GM18951 (cell line): ENCODE results near the gene GCAT.
"Not testable (repeated sequence)": the region's sequence is repeated elsewhere in the genome, so short reads cannot be mapped to it uniquely, and the experiment has no call there.

Source experiments
- POLR2A ChIP-seq: IDR thresholded peaks from 4 replicates; pipeline ENCODE4 v1.6.1; 2011; ENCODE audit warnings: mild to moderate bottlenecking; ENCODE audit not compliant: insufficient read length, insufficient read depth; ENCODE audit errors: extremely low read depth
- in situ Hi-C: fragments of 300-500 bp; cut with MboI; formaldehyde crosslinking; loops from one replicate; pipeline ENCODE4 v1.12.0; 2022; ENCODE audit warnings: low sequenced_read_pairs, mixed read lengths, inconsistent platforms; ENCODE audit not compliant: unreplicated experiment

The GCAT gene

DNA sequence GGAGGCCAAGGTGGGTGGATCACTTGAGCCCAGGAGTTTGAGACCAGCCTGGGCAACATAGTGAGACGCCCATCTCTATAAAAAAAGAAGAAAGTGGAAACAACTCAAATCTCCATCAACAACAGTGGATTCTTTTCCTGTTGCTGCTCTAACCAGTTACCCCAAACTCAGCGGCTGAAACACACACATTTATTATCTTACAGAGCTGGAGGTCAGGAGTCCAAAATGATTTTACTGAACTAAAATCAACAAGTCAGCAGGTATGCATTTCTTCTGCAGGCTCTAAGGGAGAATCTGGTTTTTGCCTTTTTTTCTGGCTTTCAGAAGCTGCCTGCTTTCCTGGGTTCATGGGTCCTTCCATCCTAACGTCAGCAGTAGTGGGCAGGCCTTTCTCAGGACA lies 11.7 kb upstream of the GCAT start:
- TF ChIP-seq POLR2A, result no peak
- in situ Hi-C loops, result no loop called here

DNA sequence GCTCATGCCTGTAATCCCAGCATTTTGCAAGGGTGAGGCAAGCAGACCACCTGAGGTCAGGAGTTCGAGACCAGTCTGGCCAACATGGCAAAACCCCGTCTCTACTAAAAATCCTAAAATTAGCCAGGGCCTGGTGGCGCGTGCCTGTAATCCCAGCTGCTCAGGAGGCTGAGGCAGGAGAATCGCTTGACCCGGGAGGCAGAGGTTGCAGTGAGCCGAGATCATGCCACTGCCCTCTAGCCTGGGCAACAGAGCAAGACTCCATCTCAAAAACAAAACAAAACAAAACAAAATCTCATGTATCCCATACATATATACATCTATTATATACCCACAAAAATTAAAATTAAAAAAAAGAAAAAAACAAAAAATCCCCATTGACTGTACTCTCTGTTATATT lies 10.5 kb upstream of the GCAT start:
- in situ Hi-C loops, result not testable (repeated sequence)

DNA sequence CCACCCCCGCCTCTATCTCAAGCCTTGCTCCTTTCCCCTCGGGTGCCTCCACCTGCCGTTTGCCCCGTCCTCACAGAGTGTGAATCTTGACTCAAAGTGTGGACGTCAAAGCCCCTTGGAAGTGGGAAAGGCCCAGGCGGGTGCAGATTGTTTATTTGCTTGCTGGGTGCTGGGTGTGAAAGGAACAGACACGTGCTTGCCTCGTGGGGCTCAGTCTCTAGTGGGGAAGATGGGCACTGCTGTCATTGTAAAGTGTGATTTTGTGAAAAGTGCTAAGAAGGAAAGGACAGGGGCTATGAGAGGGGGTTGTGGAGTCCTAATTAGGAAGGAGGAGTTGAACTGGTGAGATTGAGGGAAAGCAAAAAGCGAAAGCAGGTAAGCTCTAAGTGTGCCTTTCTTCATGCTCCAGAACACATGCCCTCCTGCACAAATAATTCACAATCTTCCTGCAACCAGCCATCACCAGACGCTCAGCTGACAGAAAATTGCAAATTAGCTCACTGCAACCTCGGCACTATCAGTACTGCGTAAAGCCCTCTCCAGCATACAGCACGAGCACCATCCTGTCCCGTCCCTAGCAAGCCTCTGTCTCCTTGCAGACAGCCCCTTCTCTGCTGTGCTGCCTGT lies 9.7 kb upstream of the GCAT start:
- in situ Hi-C loops, result no loop called here
- no peak for TF ChIP-seq POLR2A

DNA sequence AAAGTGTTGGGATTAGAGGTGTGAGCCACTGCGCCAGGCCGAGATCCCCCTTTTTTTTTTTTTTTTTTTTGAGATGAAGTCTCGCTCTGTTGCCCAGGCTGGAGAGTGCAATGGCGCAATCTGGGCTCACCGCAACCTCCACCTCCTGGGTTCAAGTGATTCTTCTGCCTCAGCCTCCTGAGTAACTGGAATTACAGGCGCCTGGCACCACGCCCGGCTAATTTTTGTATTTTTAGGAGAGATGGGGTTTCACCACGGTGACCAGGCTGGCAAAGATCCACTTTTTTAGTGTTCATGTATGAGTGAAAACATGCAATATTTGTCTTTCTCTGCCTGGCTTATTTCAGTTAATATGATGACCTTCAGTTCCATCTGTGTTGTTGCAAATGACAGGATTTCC lies 7.8 kb upstream of the GCAT start:
- in situ Hi-C loops, result not testable (repeated sequence)

DNA sequence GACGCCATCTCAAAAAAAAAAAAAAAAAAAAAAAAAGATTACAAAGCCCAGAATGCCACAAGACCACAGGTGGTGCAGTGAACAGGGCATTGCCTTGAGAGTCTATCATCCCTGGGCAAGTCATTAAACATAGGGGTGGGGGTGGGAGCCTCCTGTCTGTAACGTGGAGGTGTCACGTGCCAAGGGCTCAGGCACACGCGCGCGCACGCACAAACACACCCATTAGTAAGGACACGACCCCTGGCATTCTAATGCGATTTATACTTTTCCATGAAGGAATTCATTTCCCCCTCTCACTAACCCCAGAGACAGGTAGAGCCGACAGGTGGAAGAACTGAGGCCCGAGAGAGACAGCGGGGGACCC lies 5.8 kb upstream of the GCAT start:
- no peak for TF ChIP-seq POLR2A
- in situ Hi-C loops, result no loop called here

DNA sequence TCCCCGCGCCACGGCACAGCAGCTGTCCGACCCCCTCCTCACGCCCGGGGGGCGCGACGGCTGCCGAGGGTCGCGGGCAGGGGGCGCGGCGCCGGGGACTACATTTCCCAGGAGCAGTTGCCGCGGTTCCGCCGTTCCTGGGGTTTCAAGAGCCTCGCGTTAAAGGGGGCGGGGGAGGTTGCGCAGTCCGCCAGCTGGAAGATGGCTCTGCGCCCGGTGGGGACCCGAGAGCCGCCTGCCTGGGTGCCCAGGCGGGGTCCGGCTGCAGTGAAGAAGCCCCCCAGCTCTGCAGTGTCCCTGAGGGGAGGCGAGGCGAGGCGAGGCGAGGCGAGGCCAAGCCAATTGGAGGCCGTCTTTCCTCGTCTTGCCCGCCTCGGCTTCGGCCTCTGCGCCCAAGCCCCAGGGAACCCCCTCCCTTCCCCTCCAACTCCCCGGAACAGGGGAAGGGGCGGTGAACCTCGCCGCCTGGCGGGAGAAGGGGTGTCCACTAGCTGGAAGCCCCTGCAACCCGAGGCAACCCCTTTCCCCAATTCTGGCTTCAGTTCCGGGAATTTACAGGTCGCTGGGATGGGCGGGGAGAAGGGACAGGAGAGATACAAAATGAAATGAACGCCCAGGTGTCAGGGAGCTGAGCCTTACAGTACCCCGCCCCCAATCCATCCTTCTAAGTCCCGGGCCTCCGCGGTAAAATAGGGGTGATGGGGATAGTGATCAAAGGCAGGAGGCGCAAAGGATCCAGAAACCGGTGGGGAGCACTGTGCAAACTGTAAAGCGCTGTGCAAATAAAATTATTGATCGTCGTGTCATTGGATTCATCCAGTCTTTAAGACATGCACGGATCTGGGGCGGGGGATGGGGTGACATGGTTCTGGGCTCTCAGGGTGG lies 5.2 kb upstream of the GCAT start:
- no peak for TF ChIP-seq POLR2A
- in situ Hi-C loops, result no loop called here

DNA sequence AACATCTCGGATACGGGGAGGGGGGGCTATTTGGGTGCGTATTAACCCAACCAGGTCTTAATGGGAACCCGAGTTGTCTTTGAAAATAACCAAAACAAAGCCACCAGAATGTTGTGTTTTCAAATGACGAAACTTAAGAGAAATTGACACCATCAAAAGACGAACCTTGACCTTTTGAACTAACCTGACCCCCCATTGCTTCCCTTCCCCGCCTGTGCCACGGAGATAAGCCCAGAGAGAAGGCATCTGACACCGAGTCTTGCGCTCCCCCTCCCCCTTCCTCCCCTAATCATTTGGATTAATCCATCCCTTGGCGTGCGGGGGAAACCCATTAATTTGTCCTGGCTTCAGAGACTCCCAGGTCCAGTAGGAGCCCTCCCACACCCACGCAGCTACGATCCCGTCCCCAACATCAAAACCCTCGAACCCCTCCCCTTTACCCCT lies 4.5 kb upstream of the GCAT start:
- TF ChIP-seq POLR2A, result no peak
- in situ Hi-C loops, result no loop called here

DNA sequence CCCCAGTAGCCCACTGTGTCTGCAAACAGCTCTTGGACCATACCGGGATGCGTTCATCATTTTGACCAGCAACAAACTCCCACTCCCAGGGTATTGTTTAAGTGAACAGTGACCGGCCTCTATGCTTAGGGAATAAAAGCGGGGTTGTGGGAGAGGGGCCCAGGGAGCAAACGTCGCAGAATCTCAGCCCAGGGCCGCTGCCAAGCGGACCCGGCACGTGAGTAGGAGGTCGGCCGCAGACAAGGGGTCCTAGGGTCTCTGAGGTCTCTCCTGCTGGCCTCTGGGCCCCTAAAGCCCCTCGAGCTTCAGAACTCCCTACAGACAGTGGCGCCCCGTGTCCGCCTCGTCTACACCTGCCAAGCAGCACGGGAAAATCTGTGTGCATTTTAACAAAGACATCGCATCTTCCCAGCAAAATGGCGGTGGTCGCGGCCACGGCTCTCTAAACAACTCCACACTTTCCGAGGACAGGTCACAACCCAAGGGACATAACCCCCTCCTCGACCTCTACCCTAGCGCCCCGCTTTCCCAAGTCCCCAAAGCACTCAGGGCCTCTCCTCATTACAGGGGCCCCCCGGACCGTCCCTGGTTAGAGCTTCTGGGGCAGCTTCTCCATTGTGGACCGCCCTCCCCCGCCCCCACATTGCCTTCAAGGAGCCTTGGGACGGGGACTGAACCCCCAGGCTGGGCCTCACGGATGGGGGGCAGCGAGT lies 3.9 kb upstream of the GCAT start:
- no peak for TF ChIP-seq POLR2A
- in situ Hi-C loops, result no loop called here

DNA sequence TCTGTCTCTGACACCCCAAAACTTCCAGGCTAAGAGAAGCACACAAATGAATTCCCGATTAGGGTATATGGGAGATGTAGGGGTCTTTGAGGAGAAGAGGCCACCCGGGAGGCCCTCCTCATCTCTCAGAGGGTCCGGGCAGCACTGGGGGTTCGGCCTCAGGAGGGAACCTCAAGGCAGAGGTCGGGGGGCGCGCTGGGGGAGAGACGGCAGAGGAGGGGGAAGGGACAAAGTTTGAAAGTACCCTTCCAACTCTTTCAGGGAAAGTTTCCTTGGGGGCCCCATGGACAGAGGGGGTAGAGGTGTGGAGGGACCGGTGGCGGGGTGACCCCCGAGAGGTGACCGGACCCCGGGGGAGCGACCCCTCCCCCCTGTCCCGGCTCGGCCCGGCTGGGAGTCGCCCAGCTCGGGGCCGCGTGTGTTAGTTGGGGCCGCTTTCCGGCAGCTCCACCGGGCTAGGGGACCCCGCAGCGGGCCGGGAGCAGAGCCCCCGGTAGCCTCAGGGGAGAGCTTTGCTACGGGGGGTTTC lies 3.3 kb upstream of the GCAT start:
- no peak for TF ChIP-seq POLR2A

DNA sequence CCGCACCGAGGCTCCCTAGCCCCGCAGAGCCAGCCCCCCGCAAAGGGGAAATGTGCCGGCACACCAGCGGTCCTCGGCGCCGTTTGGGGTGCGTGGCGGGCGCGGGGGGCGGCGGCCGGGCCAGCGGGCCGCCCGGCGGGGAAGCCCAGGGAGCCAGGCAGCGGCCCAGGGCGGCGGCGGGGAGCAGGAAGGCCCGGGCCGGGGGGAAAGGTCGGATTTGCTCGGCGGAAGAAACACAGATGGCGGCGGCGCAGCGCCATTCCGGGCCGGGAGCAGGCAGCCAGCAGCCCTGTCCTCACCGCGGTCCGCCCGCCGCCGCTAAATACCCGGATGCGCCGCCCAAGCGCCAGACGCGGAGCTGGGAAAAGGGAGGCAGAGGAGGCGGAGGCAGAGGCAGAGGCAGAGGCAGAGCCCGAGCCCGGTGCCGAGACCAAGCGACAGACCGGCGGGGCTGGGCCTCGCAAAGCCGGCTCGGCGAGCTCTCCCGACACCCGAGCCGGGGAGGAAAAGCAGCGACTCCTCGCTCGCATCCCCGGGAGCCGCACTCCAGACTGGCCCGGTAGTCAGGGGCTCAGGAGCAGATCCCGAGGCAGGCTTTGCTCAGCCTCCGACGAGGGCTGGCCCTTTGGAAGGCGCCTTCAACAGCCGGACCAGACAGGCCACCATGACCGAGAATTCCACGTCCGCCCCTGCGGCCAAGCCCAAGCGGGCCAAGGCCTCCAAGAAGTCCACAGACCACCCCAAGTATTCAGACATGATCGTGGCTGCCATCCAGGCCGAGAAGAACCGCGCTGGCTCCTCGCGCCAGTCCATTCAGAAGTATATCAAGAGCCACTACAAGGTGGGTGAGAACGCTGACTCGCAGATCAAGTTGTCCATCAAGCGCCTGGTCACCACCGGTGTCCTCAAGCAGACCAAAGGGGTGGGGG lies 2.6 kb upstream of the GCAT start:
- in situ Hi-C loops, result no loop called here
- TF ChIP-seq POLR2A, result peak; percentile 36

More for the DNA sequence above, 3.3 kb upstream of the GCAT start:
- in situ Hi-C loops, result no loop called here

DNA sequence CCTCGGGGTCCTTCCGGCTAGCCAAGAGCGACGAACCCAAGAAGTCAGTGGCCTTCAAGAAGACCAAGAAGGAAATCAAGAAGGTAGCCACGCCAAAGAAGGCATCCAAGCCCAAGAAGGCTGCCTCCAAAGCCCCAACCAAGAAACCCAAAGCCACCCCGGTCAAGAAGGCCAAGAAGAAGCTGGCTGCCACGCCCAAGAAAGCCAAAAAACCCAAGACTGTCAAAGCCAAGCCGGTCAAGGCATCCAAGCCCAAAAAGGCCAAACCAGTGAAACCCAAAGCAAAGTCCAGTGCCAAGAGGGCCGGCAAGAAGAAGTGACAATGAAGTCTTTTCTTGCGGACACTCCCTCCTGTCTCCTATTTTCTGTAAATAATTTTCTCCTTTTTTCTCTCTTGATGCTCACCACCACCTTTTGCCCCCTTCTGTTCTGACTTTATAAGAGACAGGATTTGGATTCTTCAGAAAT lies 1.9 kb upstream of the GCAT start:
- no peak for TF ChIP-seq POLR2A
- in situ Hi-C loops, result no loop called here

DNA sequence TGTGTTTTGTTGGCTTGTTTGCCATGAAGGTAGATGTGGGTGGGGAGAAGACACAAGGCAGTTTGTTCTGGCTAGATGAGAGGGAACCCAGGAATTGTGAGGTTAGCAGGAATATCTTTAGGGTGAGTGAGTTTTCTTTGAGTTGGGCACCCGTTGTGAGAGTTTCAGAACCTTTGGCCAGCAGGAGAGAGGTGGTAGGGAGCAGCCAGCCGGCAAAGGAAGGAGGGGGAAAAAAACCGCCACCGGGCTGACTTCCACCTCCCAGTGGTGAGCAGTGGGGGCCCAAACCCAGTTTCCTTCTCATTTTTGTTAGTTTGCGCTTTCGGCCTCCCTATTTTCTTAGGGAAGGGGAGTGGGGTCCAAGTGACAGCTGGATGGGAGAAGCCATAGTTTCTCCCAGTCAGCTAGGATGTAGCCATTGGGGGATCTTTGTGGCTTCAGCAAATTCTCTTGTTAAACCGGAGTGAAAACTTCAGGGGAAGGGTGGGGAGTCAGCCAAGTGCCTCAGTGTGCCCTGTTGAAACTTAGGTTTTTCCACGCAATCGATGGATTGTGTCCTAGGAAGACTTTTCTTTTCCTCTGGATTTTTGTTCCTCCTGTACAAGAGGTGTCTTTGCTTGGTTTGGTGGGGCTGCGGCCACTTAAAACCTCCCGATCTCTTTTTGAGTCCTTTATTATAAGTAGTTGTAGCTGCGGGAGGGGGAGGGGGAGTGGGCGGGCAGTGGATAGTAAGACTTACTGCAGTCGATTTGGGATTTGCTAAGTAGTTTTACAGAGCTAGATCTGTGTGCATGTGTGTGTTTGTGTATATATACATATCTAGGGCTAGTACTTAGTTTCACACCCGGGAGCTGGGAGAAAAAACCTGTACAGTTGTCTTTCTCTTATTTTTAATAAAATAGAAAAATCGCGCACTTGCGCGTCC lies 1.1 kb upstream of the GCAT start:
- in situ Hi-C loops, result no loop called here
- TF ChIP-seq POLR2A, result no peak
